H1 (cell line): Measurements from ENCODE around the gene ARHGEF5. TPM values are rescaled to one million over a fixed set of nuclear protein-coding genes. Genes with fewer than 3 reads are reported as not detected.
A peak's percentile ranks its signal among the peaks of the same experiment; 100 is the strongest.

Source experiments
- CTCF ChIA-PET: fragments of 300-600 bp; sonication (Branson Sonifier 250); formaldehyde crosslinking; loops from one replicate; lab custom pipeline; 2021; ENCODE audit not compliant: partially characterized antibody; lab: Charles Lee
- POLR2A ChIA-PET: fragments of 300-600 bp; sonication (Branson Sonifier 250); formaldehyde crosslinking; loops from one replicate; lab custom pipeline; 2021; ENCODE audit warnings: inconsistent platforms; ENCODE audit not compliant: partially characterized antibody; lab: Charles Lee
- DNase-seq, 2 experiments: peaks; one replicate each; pipeline versions ENCODE4 v3.0.0 to v3.0.0-alpha.2; 2010 to 2022; ENCODE audit warnings: low spot score in 2 of 2, low read depth in 1 of 2, mixed read lengths in 1 of 2
- FAIRE-seq: peaks from 2 replicates; lab custom pipeline; 2011; peaks lifted over from hg19 to GRCh38; lab: Jason Lieb, UNC
- H2AFZ ChIP-seq: 2 replicates; pipeline ENCODE4 v1.8.1; 2012; ENCODE audit warnings: low read length, inconsistent platforms
- H2AK5ac ChIP-seq: 2 replicates; pipeline ENCODE4 v1.6.1; 2013; ENCODE audit warnings: low read depth, low read length
- H2BK120ac ChIP-seq: replicated peaks from 2 replicates; pipeline ENCODE3; 2013; ENCODE audit warnings: low read depth, low read length, inconsistent platforms
- H2BK12ac ChIP-seq: 2 replicates; pipeline ENCODE4 v1.6.1; 2013; ENCODE audit warnings: low read depth, low read length
- H2BK15ac ChIP-seq: 2 replicates; pipeline ENCODE4 v1.6.1; 2013; ENCODE audit warnings: low read length
- H2BK20ac ChIP-seq: 2 replicates; pipeline ENCODE4 v1.6.1; 2013; ENCODE audit warnings: low read length
- H2BK5ac ChIP-seq: 2 replicates; pipeline ENCODE4 v1.6.1; 2013; ENCODE audit warnings: low read depth, low read length
- H3K14ac ChIP-seq: 2 replicates; pipeline ENCODE4 v1.6.1; 2013; ENCODE audit warnings: inconsistent platforms; ENCODE audit not compliant: insufficient read length
- H3K18ac ChIP-seq: 2 replicates; pipeline ENCODE4 v1.6.1; 2013; ENCODE audit warnings: low read length; ENCODE audit errors: extremely low read depth
- H3K23ac ChIP-seq: 2 replicates; pipeline ENCODE4 v1.6.1; 2013; ENCODE audit warnings: inconsistent platforms; ENCODE audit not compliant: insufficient read length
- H3K23me2 ChIP-seq: 2 replicates; pipeline ENCODE4 v1.6.1; 2013; ENCODE audit warnings: low read depth, low read length
- H3K27ac ChIP-seq: 2 replicates; pipeline ENCODE4 v1.6.1; 2011; ENCODE audit warnings: low read depth, low read length, inconsistent platforms
- H3K27me3 ChIP-seq, 4 experiments: replicated peaks in 1 of 4; 1 replicate in 1 of 4; 2 replicates in 3 of 4; pipeline versions ENCODE4 v1.6.1 to v1.8.1; 2011 to 2013; ENCODE audit warnings: low read length in 3 of 4, mild to moderate bottlenecking in 3 of 4, inconsistent platforms in 2 of 4, mixed read lengths in 2 of 4, moderate library complexity in 1 of 4; ENCODE audit not compliant: control insufficient read depth in 3 of 4, insufficient read depth in 3 of 4; ENCODE audit errors: extremely low read depth in 1 of 4
- H3K36me3 ChIP-seq, 4 experiments: 2 replicates each; pipeline versions ENCODE4 v1.6.1 to v1.8.1; 2011 to 2013; ENCODE audit warnings: mild to moderate bottlenecking in 4 of 4, low read length in 3 of 4, moderate library complexity in 2 of 4, control low read depth in 1 of 4, inconsistent platforms in 1 of 4; ENCODE audit not compliant: insufficient read depth in 4 of 4, control insufficient read depth in 2 of 4
- H3K4ac ChIP-seq: replicated peaks from 2 replicates; pipeline ENCODE3; 2013; ENCODE audit warnings: low read length, low read depth, mixed read lengths, inconsistent platforms; ENCODE audit not compliant: insufficient read length
- H3K4me1 ChIP-seq, 4 experiments: replicated peaks in 1 of 4; 1 replicate in 1 of 4; 2 replicates in 3 of 4; pipeline versions ENCODE4 v1.6.1 to v1.8.1; 2011 to 2013; ENCODE audit warnings: low read length in 3 of 4, inconsistent platforms in 2 of 4, mixed read lengths in 1 of 4; ENCODE audit not compliant: insufficient read depth in 4 of 4, control insufficient read depth in 3 of 4
- H3K4me2 ChIP-seq, 2 experiments: 2 replicates each; pipeline versions ENCODE4 v1.6.1 to v1.8.1; 2011 to 2013; ENCODE audit warnings: low read depth in 2 of 2, low read length in 2 of 2, control low read depth in 1 of 2, inconsistent platforms in 1 of 2, mild to moderate bottlenecking in 1 of 2; ENCODE audit not compliant: insufficient read depth in 1 of 2
- H3K4me3 ChIP-seq, 4 experiments: fragments of 200-600, 300-600 bp in 1 of 4; sonication (generic), shearing (Covaris generic), sonication (Bioruptor Twin) in 1 of 4; 2 replicates each; pipeline versions ENCODE4 v1.5.1 to v1.8.1; 2011 to 2016; ENCODE audit warnings: low read length in 4 of 4, low read depth in 3 of 4, control low read depth in 2 of 4, inconsistent platforms in 2 of 4, mild to moderate bottlenecking in 2 of 4, mixed read lengths in 1 of 4, moderate library complexity in 1 of 4; ENCODE audit not compliant: insufficient read depth in 2 of 4; ENCODE audit errors: extremely low read depth in 1 of 4
- H3K56ac ChIP-seq: replicated peaks from 2 replicates; pipeline ENCODE3; 2013; ENCODE audit warnings: low read depth, mild to moderate bottlenecking, mixed read lengths, low read length, inconsistent platforms; ENCODE audit not compliant: insufficient read length
- H3K79me1 ChIP-seq: 2 replicates; pipeline ENCODE4 v1.6.1; 2013; ENCODE audit warnings: low read depth, low read length, control low read depth
- H3K79me2 ChIP-seq, 2 experiments: 2 replicates each; pipeline versions ENCODE4 v1.6.1 to v1.8.1; 2012 to 2013; ENCODE audit warnings: low read length in 2 of 2, mild to moderate bottlenecking in 2 of 2, inconsistent platforms in 1 of 2; ENCODE audit not compliant: insufficient read depth in 2 of 2, control insufficient read depth in 1 of 2
- H3K9ac ChIP-seq, 4 experiments: replicated peaks in 1 of 4; 1 replicate in 1 of 4; 2 replicates in 3 of 4; pipeline versions ENCODE4 v1.6.1 to v1.8.1; 2011 to 2013; ENCODE audit warnings: low read depth in 3 of 4, low read length in 3 of 4, control low read depth in 2 of 4, mild to moderate bottlenecking in 2 of 4, moderate library complexity in 2 of 4, inconsistent platforms in 1 of 4; ENCODE audit errors: extremely low read depth in 1 of 4
- H3K9me3 ChIP-seq, 2 experiments: 2 replicates each; pipeline versions ENCODE4 v1.6.1 to v1.8.1; 2012 to 2013; ENCODE audit warnings: mild to moderate bottlenecking in 2 of 2, moderate library complexity in 2 of 2, control low read depth in 1 of 2, inconsistent platforms in 1 of 2, low read depth in 1 of 2, low read length in 1 of 2, mixed read lengths in 1 of 2; ENCODE audit not compliant: insufficient read depth in 2 of 2
- H4K20me1 ChIP-seq, 2 experiments: replicated peaks in 1 of 2; 2 replicates each; pipeline versions ENCODE3 to v1.8.1; 2011 to 2013; ENCODE audit warnings: inconsistent platforms in 2 of 2, low read length in 2 of 2, mild to moderate bottlenecking in 1 of 2; ENCODE audit not compliant: insufficient read depth in 2 of 2, control insufficient read depth in 1 of 2
- H4K5ac ChIP-seq: 2 replicates; pipeline ENCODE4 v1.6.1; 2013; ENCODE audit warnings: low read length, low read depth, mixed read lengths, inconsistent platforms; ENCODE audit not compliant: insufficient read length
- H4K8ac ChIP-seq: 2 replicates; pipeline ENCODE4 v1.8.0; 2013; ENCODE audit warnings: mild to moderate bottlenecking, moderate library complexity, low read length, inconsistent platforms; ENCODE audit not compliant: insufficient read depth; ENCODE audit errors: extremely low read depth
- H4K91ac ChIP-seq: replicated peaks from 2 replicates; pipeline ENCODE3; 2013; ENCODE audit warnings: low read length, mixed read lengths, inconsistent platforms; ENCODE audit not compliant: insufficient read length
- CTBP2 ChIP-seq: IDR thresholded peaks from 2 replicates; pipeline ENCODE4 v1.7.0; 2011; ENCODE audit warnings: borderline replicate concordance, mild to moderate bottlenecking, moderate library complexity, mixed read lengths, low read length; ENCODE audit not compliant: insufficient read depth, insufficient read length
- WGBS, 2 experiments: shearing (Covaris generic) in 1 of 2; methylation state at CpG; one replicate each; pipeline versions ENCODE4 v1.1.6 to v1.1.7; 2013 to 2015; ENCODE audit warnings: low lambda C conversion rate in 2 of 2, mixed read lengths in 2 of 2, inconsistent platforms in 1 of 2, low coverage in 1 of 2, missing lambda C conversion rate in 1 of 2; ENCODE audit not compliant: insufficient replicate concordance in 2 of 2, insufficient coverage in 1 of 2, insufficient read length in 1 of 2; ENCODE audit errors: extremely low coverage in 1 of 2, missing lambda C conversion rate in 1 of 2; 5-methylcytosine and 5-hydroxymethylcytosine counted together
- polyA plus RNA-seq, 7 experiments: library from polyadenylated mRNA; depleted of rRNA in 3 of 7; stranded (reverse) in 5 of 7; unstranded in 2 of 7; fragments of >200 nt in 5 of 7; fragments of 200-250 nt in 2 of 7; gene quantifications; 1 replicate in 5 of 7; 2 replicates in 1 of 7; 4 replicates in 1 of 7; pipeline versions ENCODE4 v1.2.1 to v1.2.3, GENCODE V29; 2011 to 2013; ENCODE audit warnings: missing spikeins in 2 of 7, mixed read lengths in 2 of 7
- total RNA-seq: library from RNA; stranded (reverse); fragmentation: NEBNext Ultra II Directional; extraction: Animal tissue kit (Norgen Biotek cat#: 25700); gene quantifications from 2 replicates; pipeline ENCODE4 v1.2.1, GENCODE V29; 2021

ARHGEF5 gene
- total and polyA plus RNA-seq, 2 of the 8 experiments (the other 6 are each of a cell fraction or from before 2014, with no cell fraction given) = 12.8 to 34.6 TPM

DNA sequence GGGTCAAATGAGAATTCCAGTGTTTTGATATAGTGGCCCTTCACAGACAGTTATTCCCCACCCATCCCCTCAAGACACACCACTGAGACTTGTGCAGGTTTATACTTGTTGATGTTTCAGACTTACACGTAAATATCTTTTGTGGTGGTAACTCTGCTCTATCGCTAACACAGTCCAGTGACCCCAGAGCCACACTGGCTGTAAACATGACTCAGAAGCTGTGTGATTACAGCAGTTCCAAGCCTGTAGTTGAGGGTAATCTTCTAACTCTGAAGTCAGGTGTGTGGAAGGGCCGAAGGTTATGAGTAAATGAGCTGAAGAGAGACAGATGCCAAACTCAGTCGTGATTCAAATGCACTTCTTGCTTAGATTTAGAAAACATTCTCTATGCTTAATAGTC, 28.9 kb downstream of the ARHGEF5 start:
- H3K36me3 ChIP-seq = peaks cover 0 to 16% (median 7%) of the 10 kb centered on the region in 4 experiments; a peak in 6 of 8 replicates
- no peaks in the 10 kb centered on the region for H3K79me2 ChIP-seq
- ChIA-PET CTCF (interaction anchor here (0.8 to 2.4 kb wide), 7 partner anchors 8 to 207 kb away, joined by 3 to 11 read pairs (median 5); no protein-coding TSS in a partner anchor), POLR2A (no interaction called here)
- H4K5ac ChIP-seq = no peak overlapping the region
- H2AFZ ChIP-seq = no peak overlapping the region
- no peak overlapping the region for H3K56ac ChIP-seq
- no peaks in the 10 kb centered on the region for H4K20me1 ChIP-seq
- no peak overlapping the region for H3K18ac ChIP-seq
- no peak overlapping the region for H4K91ac ChIP-seq
- peak overlapping the region; percentile 45; the same call in 1 of the 2 replicates for H2BK5ac ChIP-seq
- H3K4me1 ChIP-seq = peaks cover 0 to 7% (median 4%) of the 10 kb centered on the region in 4 experiments; a peak in 4 of 7 replicates
- no peak overlapping the region for H3K4ac ChIP-seq
- no peak overlapping the region for H3K4me2 ChIP-seq
- no peaks in the 10 kb centered on the region for H3K79me1 ChIP-seq
- no peak overlapping the region for H3K14ac ChIP-seq
- H3K9me3 ChIP-seq = no peaks in the 10 kb centered on the region
- TF ChIP-seq CTBP2 = no peak
- no peak overlapping the region for H2BK12ac ChIP-seq
- WGBS, 2 experiments = 92% methylated on average over 4 of the region's 4 CpGs; no CpG with 5 or more reads in 1 of the 2 experiments
- no peak overlapping the region for H3K4me3 ChIP-seq
- no peak overlapping the region for H3K27ac ChIP-seq
- no peak overlapping the region for H3K9ac ChIP-seq
- DNase-seq (peak in 1 of 2 experiments; percentile 44), FAIRE-seq (no peak)
- no peaks in the 10 kb centered on the region for H3K27me3 ChIP-seq
- H3K23me2 ChIP-seq = peaks cover 2% of the 10 kb centered on the region; the same call in 1 of the 2 replicates
- H2BK20ac ChIP-seq = no peak overlapping the region
- H2BK15ac ChIP-seq = no peak overlapping the region
- no peak overlapping the region for H4K8ac ChIP-seq
- H2AK5ac ChIP-seq = no peak overlapping the region
- H2BK120ac ChIP-seq = no peak overlapping the region
- no peak overlapping the region for H3K23ac ChIP-seq
